Measurements from ENCODE around the gene CCL28. TPM values are rescaled to one million over a fixed set of nuclear protein-coding genes. Genes with fewer than 3 reads are reported as not detected.

The CCL28 gene
- total RNA-seq, 1 donor from 2014 or later = 0.46 TPM

GRCh38 chr5:43433382-43433781, 21.2 kb upstream of the CCL28 start:
- H3K4me1 Mint-ChIP-seq (ENCODE audit: unreplicated experiment) = peaks cover 3% of the 10 kb centered on the region

GRCh38 chr5:43432486-43433375, 20.5 kb upstream of the CCL28 start:
- no peaks in the 10 kb centered on the region for H3K27me3 Mint-ChIP-seq (ENCODE audit: unreplicated experiment)
- TF ChIP-seq CTCF (IDR thresholded peaks at IDR 0.05; ENCODE audit: unreplicated experiment) = no peak
- no peak for DNase-seq (ENCODE audit: low spot score)
- H3K4me1 Mint-ChIP-seq (ENCODE audit: unreplicated experiment) = peaks cover 3% of the 10 kb centered on the region
- H3K36me3 Mint-ChIP-seq (ENCODE audit: low read depth, unreplicated experiment) = no peaks in the 10 kb centered on the region
- no peak overlapping the region for H3K4me3 Mint-ChIP-seq (ENCODE audit: unreplicated experiment)
- H3K27ac Mint-ChIP-seq (ENCODE audit: unreplicated experiment) = no peak overlapping the region
- H3K9me3 Mint-ChIP-seq (ENCODE audit: unreplicated experiment) = no peaks in the 10 kb centered on the region

More at GRCh38 chr5:43433382-43433781, 21.2 kb upstream of the CCL28 start:
- Mint-ChIP-seq H3K27me3 (ENCODE audit: unreplicated experiment) (no peaks in the 10 kb centered on the region), H3K36me3 (ENCODE audit: low read depth, unreplicated experiment) (no peaks in the 10 kb centered on the region), H3K9me3 (ENCODE audit: unreplicated experiment) (no peaks in the 10 kb centered on the region), H3K27ac (ENCODE audit: unreplicated experiment) (no peak overlapping the region), H3K4me3 (ENCODE audit: unreplicated experiment) (no peak overlapping the region)
- TF ChIP-seq CTCF (IDR thresholded peaks at IDR 0.05; ENCODE audit: unreplicated experiment) = no peak
- DNase-seq (ENCODE audit: low spot score) = no peak

GRCh38 chr5:43429706-43430105, 17.5 kb upstream of the CCL28 start:
- no peaks in the 10 kb centered on the region for H3K27me3 Mint-ChIP-seq (ENCODE audit: unreplicated experiment)
- no peak overlapping the region for H3K4me3 Mint-ChIP-seq (ENCODE audit: unreplicated experiment)
- peaks cover 3% of the 10 kb centered on the region for H3K4me1 Mint-ChIP-seq (ENCODE audit: unreplicated experiment)
- no peaks in the 10 kb centered on the region for H3K9me3 Mint-ChIP-seq (ENCODE audit: unreplicated experiment)
- H3K36me3 Mint-ChIP-seq (ENCODE audit: low read depth, unreplicated experiment) = no peaks in the 10 kb centered on the region
- no peak for DNase-seq (ENCODE audit: low spot score)
- no peak for TF ChIP-seq CTCF (IDR thresholded peaks at IDR 0.05; ENCODE audit: unreplicated experiment)
- H3K27ac Mint-ChIP-seq (ENCODE audit: unreplicated experiment) = no peak overlapping the region

- H3K4me3 Mint-ChIP-seq (ENCODE audit: unreplicated experiment) = no peak overlapping the region
- H3K4me1 Mint-ChIP-seq (ENCODE audit: unreplicated experiment) = peaks cover 3% of the 10 kb centered on the region
- H3K36me3 Mint-ChIP-seq (ENCODE audit: low read depth, unreplicated experiment) = no peaks in the 10 kb centered on the region
- DNase-seq (ENCODE audit: low spot score) = no peak
- no peaks in the 10 kb centered on the region for H3K27me3 Mint-ChIP-seq (ENCODE audit: unreplicated experiment)
- no peak for TF ChIP-seq CTCF (IDR thresholded peaks at IDR 0.05; ENCODE audit: unreplicated experiment)
- H3K27ac Mint-ChIP-seq (ENCODE audit: unreplicated experiment) = no peak overlapping the region
- H3K9me3 Mint-ChIP-seq (ENCODE audit: unreplicated experiment) = no peaks in the 10 kb centered on the region
These were observed 16.8 kb upstream of the CCL28 start for GRCh38 chr5:43429016-43429415.

GRCh38 chr5:43427306-43427705, 15.1 kb upstream of the CCL28 start:
- Mint-ChIP-seq H3K4me3 (ENCODE audit: unreplicated experiment) (no peak overlapping the region), H3K9me3 (ENCODE audit: unreplicated experiment) (no peaks in the 10 kb centered on the region), H3K4me1 (ENCODE audit: unreplicated experiment) (peaks cover under 1% of the 10 kb centered on the region), H3K27me3 (ENCODE audit: unreplicated experiment) (no peaks in the 10 kb centered on the region), H3K27ac (ENCODE audit: unreplicated experiment) (no peak overlapping the region), H3K36me3 (ENCODE audit: low read depth, unreplicated experiment) (no peaks in the 10 kb centered on the region)
- TF ChIP-seq CTCF (IDR thresholded peaks at IDR 0.05; ENCODE audit: unreplicated experiment) = no peak
- DNase-seq (ENCODE audit: low spot score) = no peak
